Upper lobe of left lung (tissue), 6 donors: ENCODE results near the gene KLF16. TPM values are rescaled to one million over a fixed set of nuclear protein-coding genes. Genes with fewer than 3 reads are reported as not detected.

Experiments used
- ATAC-seq, 2 donors: fragments of 200-7000 bp; cut with Tn5 transposase; one replicate each; pipeline ENCODE4 v1.9.1; 2022; ENCODE audit warnings: mild to moderate bottlenecking in 2 of 2, moderate library complexity in 2 of 2; ENCODE audit not compliant: low FRiP score in 2 of 2
- DNase-seq, 2 donors: peaks; one replicate each; pipeline ENCODE4 v3.0.0-alpha.2; 2019 to 2020
- H3K27ac ChIP-seq, 4 donors: fragments of 200-600 bp; sonication (generic); one replicate each; pipeline ENCODE4 v1.5.1; 2016 to 2019
- H3K27me3 ChIP-seq, 4 donors: fragments of 200-600 bp; sonication (generic); one replicate each; pipeline ENCODE4 v1.5.1; 2017 to 2019
- H3K36me3 ChIP-seq, 4 donors: fragments of 200-600 bp; sonication (generic); one replicate each; pipeline ENCODE4 v1.5.1; 2016 to 2019
- H3K4me1 ChIP-seq, 4 donors: fragments of 200-600 bp; sonication (generic); one replicate each; pipeline ENCODE4 v1.5.1; 2018 to 2019
- H3K4me3 ChIP-seq, 4 donors: fragments of 200-600 bp; sonication (generic); one replicate each; pipeline ENCODE4 v1.5.1; 2017 to 2019; ENCODE audit warnings: mild to moderate bottlenecking in 2 of 4, moderate library complexity in 1 of 4
- H3K9me3 ChIP-seq, 4 donors: fragments of 200-600 bp; sonication (generic); one replicate each; pipeline ENCODE4 v1.5.1; 2018 to 2019
- EP300 ChIP-seq, 4 donors: sonication (generic); formaldehyde crosslinking; IDR thresholded peaks; one replicate each; pipeline ENCODE4 v1.5.1; 2017; ENCODE audit warnings: antibody characterized with exemption in 4 of 4, control low read depth in 2 of 4
- POLR2A ChIP-seq, 4 donors: fragments of 450-650 bp; IDR thresholded peaks; one replicate each; pipeline ENCODE4 v1.5.1; 2016 to 2017; ENCODE audit warnings: antibody characterized with exemption in 4 of 4, mild to moderate bottlenecking in 2 of 4
- POLR2AphosphoS5 ChIP-seq, 2 donors: sonication (generic); formaldehyde crosslinking; IDR thresholded peaks; one replicate each; pipeline ENCODE4 v1.5.1; 2017; ENCODE audit warnings: antibody characterized with exemption in 2 of 2
- WGBS, 2 donors: methylation state at CpG; one replicate each; pipeline ENCODE4 v1.1.5; 2017 to 2018; 5-methylcytosine and 5-hydroxymethylcytosine counted together
- total RNA-seq, 6 donors: library from RNA; depleted of rRNA in 4 of 6; stranded (reverse); fragments of >200 nt in 4 of 6; gene quantifications; one replicate each; pipeline versions ENCODE4 v1.1.0 to v1.2.1, GENCODE V29; 2016 to 2021
- TF ChIP-seq, protein P1 (sequence below), 6 experiments: fragments of 450-650 bp in 4 of 6; fragments of 200-600 bp in 2 of 6; sonication (generic) in 2 of 6; IDR thresholded peaks; one replicate each; pipeline ENCODE4 v1.5.1; 2016 to 2019; ENCODE audit warnings: antibody characterized with exemption in 6 of 6
- donor health status: DM: no; HTN: no; CAD: no; lungs with moderate emphysema.
- donor health status: DM: no; HTN: yes; CAD: no; lungs with severe emphysema.

The KLF16 gene
- total RNA-seq, 6 donors from 2014 or later = 6.9 to 39.9 (median 16.4) TPM

DNA sequence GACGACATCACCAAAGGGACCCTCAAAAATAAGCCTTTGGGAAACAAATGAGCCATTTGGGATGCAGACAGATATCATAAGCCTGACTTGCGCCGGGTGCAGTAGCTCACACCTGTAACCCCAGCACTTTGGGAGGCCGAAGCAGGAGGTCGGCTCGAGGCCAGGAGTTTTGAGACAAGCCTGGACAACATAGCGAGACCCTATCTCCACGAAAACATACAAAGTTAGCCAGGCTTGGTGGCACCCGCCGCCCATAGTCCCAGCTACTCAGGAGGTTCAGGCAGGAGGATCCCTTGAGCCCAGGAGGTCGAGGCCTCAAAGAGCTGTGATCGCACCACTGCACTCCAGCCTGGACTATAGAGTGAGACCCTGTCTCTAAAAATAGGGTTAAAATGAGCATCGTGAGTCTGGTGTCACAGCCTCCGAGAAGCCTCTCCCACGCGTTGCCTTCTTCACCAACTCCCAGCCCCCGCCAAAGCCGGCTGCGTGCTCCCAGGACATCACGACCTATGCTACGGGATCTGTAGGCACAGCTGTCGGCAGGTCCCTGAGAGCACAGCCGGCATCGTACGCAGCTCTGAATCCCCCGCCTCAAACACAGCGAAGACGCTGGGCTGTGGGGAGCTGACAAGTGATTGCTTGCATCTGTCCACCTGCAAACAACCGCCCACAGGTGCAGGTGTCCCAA is 16.7 kb downstream of the KLF16 start:
- ATAC-seq = no peak
- no peaks in the 10 kb centered on the region for H3K9me3 ChIP-seq
- TF ChIP-seq EP300 (IDR thresholded peaks at IDR 0.05) (no peak), POLR2A (IDR thresholded peaks at IDR 0.05) (no peak), POLR2AphosphoS5 (IDR thresholded peaks at IDR 0.05) (no peak)
- TF ChIP-seq, protein P1, sequence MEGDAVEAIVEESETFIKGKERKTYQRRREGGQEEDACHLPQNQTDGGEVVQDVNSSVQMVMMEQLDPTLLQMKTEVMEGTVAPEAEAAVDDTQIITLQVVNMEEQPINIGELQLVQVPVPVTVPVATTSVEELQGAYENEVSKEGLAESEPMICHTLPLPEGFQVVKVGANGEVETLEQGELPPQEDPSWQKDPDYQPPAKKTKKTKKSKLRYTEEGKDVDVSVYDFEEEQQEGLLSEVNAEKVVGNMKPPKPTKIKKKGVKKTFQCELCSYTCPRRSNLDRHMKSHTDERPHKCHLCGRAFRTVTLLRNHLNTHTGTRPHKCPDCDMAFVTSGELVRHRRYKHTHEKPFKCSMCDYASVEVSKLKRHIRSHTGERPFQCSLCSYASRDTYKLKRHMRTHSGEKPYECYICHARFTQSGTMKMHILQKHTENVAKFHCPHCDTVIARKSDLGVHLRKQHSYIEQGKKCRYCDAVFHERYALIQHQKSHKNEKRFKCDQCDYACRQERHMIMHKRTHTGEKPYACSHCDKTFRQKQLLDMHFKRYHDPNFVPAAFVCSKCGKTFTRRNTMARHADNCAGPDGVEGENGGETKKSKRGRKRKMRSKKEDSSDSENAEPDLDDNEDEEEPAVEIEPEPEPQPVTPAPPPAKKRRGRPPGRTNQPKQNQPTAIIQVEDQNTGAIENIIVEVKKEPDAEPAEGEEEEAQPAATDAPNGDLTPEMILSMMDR (IDR thresholded peaks at IDR 0.05) = no peak
- no peaks in the 10 kb centered on the region for H3K27me3 ChIP-seq
- no peak for DNase-seq
- WGBS, 2 donors = 76 to 88% methylated on average over 25 to 29 of the region's 29 CpGs
- H3K4me1 ChIP-seq = peaks cover 48 to 69% (median 55%) of the 10 kb centered on the region in 4 donors
- H3K4me3 ChIP-seq = peak overlapping the region; percentile 92 to 100 (median 98)
- H3K36me3 ChIP-seq = peaks cover 0 to 13% (median 0%) of the 10 kb centered on the region in 4 donors
- peak overlapping the region in 2 of 4 donors; percentile 99 for H3K27ac ChIP-seq

DNA sequence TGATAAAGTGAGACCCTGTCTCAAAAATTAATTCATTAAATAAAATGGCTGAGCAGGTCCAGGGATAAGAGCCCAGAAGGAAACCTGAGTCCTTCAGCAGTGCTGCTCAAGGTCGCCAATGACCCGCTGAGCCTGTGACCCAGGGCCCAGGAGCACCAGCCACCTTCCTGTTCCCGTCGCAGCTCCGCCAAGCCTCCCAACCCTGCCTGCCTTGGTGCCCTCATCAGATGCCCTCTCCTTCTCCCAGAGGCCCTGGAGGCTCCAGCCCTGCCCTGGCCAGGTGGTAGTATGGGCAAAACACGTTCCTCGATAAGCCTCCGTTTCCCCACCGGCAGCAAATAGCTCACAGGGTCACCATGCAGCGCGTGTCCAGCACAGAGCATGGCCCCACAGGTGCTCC is 17.7 kb downstream of the KLF16 start:
- H3K27ac ChIP-seq = peak overlapping the region in 2 of 4 donors; percentile 99
- TF ChIP-seq POLR2A (IDR thresholded peaks at IDR 0.05) (no peak), POLR2AphosphoS5 (IDR thresholded peaks at IDR 0.05) (no peak)
- TF ChIP-seq, protein P1 (IDR thresholded peaks at IDR 0.05) = no peak
- H3K9me3 ChIP-seq = no peaks in the 10 kb centered on the region
- H3K4me1 ChIP-seq = peaks cover 54 to 76% (median 59%) of the 10 kb centered on the region in 4 donors
- H3K27me3 ChIP-seq = no peaks in the 10 kb centered on the region
- no peak overlapping the region for H3K4me3 ChIP-seq
- WGBS, 2 donors = 86 to 96% methylated on average over 8 to 11 of the region's 11 CpGs
- ATAC-seq (no peak), DNase-seq (no peak)
- peaks cover 0 to 13% (median 0%) of the 10 kb centered on the region in 4 donors for H3K36me3 ChIP-seq

DNA sequence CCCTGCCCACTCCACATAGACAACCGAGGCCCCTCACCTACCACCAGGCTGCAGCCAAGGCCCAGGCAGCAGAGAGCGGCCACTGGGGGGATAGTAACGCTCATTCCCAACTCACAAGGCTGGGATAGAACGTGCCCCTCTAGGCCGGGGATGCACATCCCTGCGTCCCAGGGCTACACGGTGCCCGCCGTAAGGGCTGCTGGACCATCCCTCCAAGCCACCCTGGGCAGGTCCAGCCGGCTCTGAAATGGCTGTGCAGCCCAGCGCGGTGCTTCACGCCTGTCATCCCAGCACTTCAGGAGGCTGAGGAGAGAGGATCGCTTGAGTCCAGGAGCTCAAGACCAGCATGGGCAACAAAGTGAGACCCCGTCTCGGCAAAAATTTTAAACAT is 18.3 kb downstream of the KLF16 start:
- Histone ChIP-seq H3K27me3 (no peaks in the 10 kb centered on the region), H3K4me3 (no peak overlapping the region), H3K4me1 (peaks cover 58 to 82% (median 64%) of the 10 kb centered on the region in 4 donors), H3K9me3 (no peaks in the 10 kb centered on the region), H3K36me3 (peaks cover 0 to 14% (median 0%) of the 10 kb centered on the region in 4 donors), H3K27ac (no peak overlapping the region)
- WGBS, 2 donors = 81 to 85% methylated on average over 5 to 16 of the region's 16 CpGs
- no peak for ATAC-seq
- TF ChIP-seq EP300 (IDR thresholded peaks at IDR 0.05) (no peak), POLR2AphosphoS5 (IDR thresholded peaks at IDR 0.05) (no peak), POLR2A (IDR thresholded peaks at IDR 0.05) (no peak)
- TF ChIP-seq, protein P1 (IDR thresholded peaks at IDR 0.05) = no peak
- no peak for DNase-seq

DNA sequence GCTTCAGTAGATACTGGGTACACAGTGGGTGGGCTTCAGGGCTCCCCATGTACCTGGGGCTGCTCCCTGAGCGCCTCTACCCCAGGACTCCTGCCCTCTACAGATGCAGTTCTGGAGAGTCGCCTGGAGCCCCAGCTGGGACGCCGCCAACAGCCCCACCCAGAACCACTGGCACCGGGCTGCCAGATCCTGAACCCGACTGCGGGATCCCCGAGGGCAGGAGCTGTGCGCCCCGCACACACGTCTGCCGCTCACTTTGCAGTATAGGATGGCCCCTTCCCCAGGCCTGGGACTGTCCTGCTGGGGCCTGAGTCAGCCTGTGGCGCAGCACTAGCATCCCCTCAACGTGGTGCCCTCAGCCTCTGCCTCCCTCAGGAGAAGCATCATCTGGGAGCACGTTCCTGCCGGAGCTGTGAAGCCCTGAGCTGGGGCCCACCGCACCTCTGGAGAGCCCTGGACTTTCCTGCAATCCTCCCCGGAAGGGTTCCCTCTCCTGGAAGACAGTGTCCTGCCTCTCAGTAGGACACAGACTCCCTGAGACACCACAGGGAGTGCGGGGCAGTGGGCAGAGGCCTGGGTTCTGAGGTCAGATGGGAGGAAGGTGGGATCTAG is 18.8 kb downstream of the KLF16 start:
- Histone ChIP-seq H3K27me3 (no peaks in the 10 kb centered on the region), H3K4me3 (no peak overlapping the region), H3K4me1 (peaks cover 63 to 87% (median 69%) of the 10 kb centered on the region in 4 donors), H3K27ac (peak overlapping the region in 2 of 4 donors; percentile 2 to 64), H3K9me3 (no peaks in the 10 kb centered on the region), H3K36me3 (peaks cover 0 to 19% (median 1%) of the 10 kb centered on the region in 4 donors)
- TF ChIP-seq POLR2AphosphoS5 (IDR thresholded peaks at IDR 0.05) (no peak), EP300 (IDR thresholded peaks at IDR 0.05) (no peak), POLR2A (IDR thresholded peaks at IDR 0.05) (no peak)
- TF ChIP-seq, protein P1 (IDR thresholded peaks at IDR 0.05) = no peak
- ATAC-seq (no peak), DNase-seq (peak in 1 of 2 donors; percentile 80)
- WGBS, 2 donors = 80 to 87% methylated on average over 4 to 12 of the region's 19 CpGs
